NT2/D1 (cell line): ENCODE data around the gene STAP2.

ENCODE experiments used
- SUZ12 ChIP-seq: IDR thresholded peaks from 2 replicates; pipeline ENCODE4 v1.6.1; 2011; ENCODE audit not compliant: insufficient read length, insufficient read depth; ENCODE audit errors: extremely low read depth
- YY1 ChIP-seq: IDR thresholded peaks from 2 replicates; pipeline ENCODE4 v1.6.1; 2011; ENCODE audit not compliant: insufficient read length, insufficient read depth
- ZNF274 ChIP-seq: IDR thresholded peaks from 2 replicates; pipeline ENCODE4 v1.6.1; 2011; ENCODE audit warnings: mild to moderate bottlenecking, low read depth, low read length

GRCh38 chr19:4284176-4284958 lies 54.3 kb downstream of the STAP2 start:
- TF ChIP-seq SUZ12 (no peak), YY1 (no peak), ZNF274 (no peak)
